GM21390 (cell line): ENCODE results near the gene GPR31.

Source experiments
- ATAC-seq: cut with Tn5 transposase; IDR thresholded peaks from one replicate; pipeline ENCODE4 v1.9.1; 2021; ENCODE audit not compliant: unreplicated experiment

The GPR31 gene

DNA sequence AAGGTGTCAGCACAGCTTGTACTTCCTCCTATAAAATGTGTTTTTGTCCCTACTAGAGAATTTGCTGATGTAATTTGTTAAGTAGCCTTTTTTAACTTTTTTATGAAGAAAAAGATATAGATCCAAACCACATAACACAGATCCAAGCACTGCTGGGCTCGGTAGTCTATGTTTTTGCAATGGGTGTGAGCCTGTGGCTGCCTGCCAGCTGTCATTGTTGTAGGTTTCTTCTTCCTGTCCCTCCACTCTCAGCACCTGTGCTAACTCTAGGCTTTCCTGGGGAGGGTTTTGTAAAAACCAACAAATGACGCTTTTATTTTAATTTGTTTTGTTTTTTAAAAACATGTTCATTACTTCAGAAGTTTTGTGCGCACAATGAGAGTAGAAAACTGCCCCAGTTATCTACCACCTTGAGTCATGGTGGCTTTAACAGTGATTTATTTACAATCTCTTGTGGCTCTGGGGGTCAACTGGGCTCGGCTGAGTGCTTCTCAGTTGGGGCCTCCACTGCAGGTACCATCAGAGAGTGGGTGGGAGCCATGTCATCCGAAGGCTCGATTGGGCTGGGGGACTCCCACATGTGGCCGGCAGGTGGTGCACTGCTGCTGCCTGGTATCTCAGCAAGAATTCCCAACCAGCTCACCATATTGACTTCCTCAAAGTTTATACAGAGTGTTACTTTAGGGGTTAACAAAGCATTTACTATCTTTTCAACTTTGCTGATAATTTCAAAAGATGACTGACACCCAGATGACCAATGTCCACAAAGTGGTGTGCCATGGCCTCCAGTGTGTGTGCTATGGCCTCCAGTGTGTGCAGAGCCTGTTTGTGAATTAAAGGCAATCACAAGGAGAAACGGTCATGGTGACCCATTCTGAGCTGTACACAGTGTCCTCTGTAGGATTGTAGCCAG is 37.9 kb downstream of the GPR31 start:
- ATAC-seq: peak; percentile 32

DNA sequence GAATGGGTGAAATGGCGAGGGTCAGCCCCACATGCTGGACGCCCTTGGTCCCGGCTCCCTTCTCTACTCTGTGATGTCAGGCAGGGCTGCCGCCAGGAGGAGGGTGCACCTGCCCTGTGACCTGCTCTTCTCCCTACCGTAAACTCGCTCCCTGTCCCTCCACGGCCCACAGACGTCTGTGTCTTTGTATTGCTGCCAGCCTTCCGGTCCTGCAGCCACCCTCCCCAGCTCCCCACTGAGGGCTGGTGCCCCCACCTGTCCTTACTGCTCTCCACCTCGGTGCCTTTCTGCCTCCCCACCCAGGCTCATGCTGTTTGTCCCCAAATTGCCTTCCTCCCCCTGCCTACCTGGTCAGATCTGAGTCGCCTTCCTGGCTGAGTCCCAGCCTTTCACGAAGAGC is 38.9 kb downstream of the GPR31 start:
- no peak for ATAC-seq

DNA sequence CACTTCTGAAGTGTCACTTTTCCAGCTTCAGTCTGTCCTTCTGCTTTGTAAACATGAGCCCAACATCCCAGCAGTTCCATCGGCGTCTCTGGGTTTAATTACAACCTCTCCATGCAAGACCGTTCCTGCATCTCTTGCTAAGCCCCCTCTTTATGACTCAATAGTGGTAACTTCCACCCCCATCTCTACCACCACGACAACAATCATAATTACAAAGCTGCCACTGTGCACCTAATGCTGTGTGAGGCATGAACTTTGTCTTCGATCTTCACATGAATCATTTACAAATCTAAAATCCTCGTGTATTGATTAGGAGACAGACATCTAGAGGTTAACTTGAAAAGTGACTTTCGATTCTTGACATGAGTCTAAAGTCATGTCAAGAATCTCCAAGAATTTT is 39.8 kb downstream of the GPR31 start:
- ATAC-seq: no peak

DNA sequence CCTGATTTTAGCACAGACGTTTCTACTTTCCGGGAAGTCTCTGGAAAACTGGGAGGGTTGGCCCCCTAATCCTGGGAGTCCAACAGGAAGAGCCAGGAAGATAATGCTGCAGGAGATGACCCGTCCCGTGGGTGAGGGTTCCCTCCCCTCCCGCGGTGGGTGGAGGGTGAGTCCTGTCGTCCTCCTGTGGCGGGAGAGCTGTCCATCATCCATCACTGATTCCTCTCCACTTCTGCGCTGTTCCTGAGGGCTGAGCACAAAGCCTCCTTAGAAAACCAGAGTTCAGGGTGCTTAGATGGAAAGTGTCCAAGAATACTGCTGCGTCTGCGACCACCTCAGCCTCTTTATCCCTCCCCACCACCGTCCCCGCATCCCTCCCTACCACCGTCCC is 40.9 kb downstream of the GPR31 start:
- no peak for ATAC-seq

DNA sequence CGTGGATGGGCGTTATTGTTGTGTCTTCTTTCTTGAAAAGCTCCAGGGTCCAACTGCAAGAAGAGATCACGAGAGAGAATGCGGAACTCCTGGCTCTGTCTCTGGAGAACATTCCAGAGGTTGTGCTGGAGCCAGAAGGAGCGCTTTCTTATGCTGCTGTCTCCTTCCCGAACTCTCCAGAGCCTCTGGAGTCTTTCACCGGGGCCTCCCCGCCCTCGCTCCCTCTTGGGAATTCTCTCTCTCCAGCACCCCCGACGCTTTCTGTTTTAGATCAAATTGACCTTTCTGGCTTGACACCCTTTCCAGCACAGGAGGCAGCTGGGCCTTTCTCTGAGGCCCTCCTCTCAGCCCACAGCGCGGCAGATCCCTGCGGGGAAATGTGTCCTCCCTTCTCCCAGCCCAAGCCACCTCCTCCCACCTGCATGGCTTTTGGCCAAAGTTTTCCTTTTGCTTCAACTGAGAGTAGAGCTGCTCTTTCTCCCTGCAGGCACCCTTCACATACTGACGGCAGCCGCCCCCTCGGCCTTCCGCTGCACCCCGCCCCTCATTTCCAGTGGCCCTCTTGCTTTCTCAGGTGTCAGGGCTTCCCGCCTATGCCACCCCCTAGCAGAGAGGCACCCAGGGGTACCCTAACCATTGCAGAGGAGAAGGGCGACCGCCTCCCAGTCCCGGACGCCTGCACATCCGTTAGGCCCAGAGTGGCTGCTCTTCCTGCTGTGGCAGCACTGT is 41.5 kb downstream of the GPR31 start:
- ATAC-seq: no peak

DNA sequence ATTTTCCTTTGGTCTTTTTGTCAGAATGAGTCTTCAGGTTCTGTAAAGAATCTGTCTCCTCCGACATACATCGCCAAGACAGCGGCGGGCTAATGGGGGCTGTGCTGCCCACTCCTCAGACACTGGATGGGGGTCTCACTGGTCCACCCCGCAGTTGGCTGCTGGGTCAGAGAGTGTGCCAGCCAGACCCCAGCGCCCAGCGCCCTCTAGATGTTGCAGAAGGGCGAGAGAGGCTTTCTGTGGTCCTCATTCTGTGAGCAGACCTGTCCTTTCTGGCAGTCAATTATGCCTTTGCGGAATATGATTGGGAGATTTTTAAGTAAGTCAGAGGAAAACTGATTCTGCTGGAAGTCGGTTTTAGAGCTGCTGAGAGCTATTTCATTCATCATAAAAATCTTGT is 42.7 kb downstream of the GPR31 start:
- ATAC-seq: no peak

DNA sequence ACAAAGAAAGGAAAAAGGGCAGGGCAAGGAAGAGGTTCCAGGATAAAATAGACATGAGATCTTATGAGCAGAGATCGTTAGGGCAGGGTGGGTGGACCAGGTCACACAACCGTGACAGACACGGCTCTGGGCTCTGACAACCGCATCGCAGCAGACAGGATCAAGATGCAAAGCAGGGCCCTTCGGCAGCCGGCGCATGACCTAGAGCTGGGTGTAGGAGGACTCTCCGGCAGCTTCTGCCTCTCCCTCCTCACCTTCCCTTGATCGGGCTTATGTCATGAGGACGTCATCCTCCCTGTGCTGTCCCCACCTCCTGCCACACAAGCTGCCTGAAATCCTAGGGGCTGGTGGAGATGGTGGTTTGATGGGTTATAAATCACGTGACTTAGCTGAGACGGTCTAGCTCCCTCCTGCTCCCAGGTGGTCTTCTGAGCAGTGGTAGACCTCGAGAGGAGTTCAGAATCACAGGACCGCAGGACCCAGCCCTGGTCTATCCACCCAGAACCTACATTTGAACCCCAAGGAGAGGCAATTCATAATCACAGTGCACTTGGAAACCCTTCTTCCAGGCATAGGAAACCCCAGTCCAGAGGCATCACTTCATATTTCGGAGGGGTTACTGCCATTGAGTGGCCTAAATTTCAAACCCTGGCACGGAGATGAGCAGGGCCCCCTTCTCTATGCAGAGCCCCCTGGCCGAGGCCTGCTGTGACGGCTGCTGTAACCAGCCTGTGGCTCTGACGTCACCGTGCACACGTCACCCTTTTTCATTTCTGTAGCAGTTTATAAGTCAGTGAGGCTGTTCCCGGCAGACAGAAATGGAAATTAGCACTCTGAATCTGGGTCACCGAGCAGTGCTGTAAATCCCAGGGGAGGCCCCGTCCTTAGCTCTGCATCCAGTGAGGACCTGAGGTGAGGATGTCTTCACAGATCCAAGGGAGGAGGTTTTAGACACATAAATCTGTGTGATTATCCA is 43.6 kb downstream of the GPR31 start:
- ATAC-seq: peak; percentile 78

DNA sequence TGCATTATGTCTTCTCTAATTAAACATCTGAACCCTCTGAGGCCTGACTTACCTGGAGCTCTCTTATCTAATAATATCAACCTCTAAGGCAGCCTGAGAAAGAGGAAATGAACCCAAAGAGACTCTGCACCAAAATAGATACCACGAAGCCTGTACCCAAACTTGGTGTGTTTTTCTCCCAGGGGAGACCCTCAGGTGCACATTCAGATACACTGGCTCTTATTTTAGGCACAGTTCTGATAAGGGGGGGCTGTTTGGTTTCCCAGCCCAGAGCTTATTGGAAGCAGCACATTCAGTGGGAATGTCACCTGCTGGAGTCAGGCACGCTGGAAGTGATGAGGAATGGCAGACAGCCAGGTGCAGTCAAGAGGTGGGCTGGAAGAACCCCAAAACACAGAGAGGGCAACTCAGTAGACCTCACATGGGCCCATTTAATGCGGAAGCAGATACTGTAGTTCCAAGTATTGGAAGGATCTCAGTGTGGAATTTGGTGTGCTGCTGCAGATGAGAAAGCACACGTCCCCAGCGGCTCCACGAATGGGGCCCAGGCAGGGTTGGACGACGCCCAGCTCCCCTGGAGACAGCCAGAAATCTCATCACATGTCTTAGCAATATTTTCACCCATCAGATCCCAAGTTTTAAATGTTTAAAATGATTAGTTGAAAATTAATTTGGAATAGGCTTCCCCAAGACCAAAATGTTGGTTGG is 44.6 kb downstream of the GPR31 start:
- peak; percentile 51 for ATAC-seq

DNA sequence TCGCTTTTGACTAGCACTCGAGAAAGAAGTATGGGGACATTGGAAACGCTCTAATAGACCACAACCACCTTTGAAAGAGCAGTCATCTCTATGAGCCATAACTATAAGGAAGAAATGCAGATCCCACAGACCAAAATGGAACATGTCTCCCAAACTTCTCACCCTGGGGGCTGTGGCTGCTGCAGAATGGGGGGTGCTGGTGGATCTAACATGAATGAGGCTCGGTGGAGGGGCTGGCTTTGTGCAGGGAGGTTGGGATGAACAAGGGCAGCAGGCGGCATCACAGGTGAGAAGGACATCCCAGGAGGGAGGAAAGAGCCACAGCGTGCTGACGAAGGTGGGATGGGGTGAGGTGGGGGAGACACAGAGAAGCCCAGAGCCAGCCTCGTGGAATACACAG is 45.4 kb downstream of the GPR31 start:
- no peak for ATAC-seq

DNA sequence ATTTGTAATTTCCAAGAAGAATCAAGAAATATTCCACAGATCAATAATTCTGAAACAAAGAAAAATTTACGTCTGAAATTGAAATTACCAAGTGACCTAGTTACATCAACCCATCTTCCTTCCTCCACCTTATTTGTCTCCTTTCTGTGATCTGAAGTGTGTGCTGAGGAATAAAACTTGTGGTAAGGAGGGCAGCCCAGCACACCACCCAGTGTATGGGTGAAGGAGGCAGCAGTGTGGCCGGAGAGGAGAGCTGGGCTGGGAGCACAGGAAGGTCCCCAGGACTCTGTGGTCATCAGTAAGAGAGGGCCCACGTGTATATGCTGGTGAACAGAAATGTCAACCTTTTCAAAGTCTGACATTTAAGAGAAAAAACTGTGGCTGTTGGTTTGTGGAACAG is 46.2 kb downstream of the GPR31 start:
- no peak for ATAC-seq

DNA sequence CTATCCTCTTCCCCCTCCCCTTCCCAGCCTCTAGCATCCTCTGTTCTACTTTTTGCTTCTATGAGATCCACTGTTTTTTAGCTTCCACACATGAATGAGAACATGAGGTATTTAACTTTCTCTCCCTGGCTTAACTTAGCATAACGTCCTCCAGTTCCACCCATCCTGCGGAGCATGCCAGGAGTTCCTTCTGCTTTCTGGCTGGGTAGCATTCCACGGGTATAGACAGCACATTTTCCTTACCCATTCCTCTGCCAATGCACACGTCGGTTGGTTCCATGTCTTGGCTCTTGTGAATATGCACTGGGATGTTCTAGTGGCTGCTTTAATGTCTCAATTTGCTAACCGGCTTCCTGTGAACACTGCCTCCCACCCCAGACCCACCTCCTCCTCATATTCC is 48.1 kb downstream of the GPR31 start:
- no peak for ATAC-seq

DNA sequence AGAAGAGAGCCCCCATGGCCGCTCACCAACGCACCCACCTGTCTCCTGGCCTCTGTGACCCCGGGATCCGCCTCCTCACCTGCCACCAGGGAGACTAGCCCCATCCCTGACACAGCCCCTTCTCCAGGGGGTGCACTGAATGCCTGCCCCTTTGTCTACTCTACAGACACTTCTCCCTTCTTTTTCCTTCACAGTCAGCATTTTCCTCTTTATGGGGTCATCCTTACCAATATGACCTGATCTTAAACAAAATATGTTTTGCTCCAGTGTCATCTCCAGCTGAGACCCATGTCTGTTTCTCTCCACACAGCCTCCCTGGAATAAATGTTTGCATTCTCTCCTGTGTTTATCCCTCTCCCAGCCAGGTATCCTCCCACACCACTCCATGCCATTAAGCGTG is 49.5 kb downstream of the GPR31 start:
- ATAC-seq: no peak

DNA sequence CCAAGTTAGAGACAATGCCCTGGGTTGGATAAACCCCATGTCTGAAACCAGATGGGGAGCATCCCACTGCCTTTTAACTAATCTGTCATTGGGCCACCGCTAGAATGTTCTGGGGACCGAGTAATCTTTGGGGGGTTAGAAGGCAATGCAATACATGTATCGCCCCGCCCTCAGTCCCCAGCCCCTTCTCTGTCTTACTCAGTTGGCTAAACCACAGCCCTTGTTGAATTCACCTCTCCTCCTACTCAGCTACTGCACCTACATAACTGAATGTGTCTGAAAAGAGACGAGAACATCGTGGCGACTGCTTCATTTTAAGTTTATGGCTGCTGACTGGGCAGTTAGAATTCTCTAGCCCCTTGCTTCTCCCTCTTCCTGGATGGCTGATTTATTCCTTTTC is 50.0 kb downstream of the GPR31 start:
- ATAC-seq: no peak

DNA sequence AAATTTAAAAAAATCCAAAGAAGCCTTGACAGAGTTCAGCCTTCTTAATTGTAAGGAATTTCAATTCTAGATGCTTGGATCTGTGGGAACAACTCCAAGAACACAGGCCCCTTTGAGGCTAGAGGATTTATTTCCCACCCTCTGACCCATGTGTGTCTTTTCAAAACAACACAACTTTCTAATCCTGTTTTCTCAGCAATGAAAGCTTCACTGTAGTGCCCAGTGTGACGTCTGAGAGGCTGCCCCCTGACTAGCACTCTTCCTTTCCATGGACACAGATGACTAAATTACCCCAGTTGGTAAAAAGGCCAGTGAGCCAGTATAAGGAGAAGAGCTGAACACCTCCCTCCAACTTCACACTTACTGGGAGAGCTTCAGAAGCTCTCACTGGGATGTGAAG is 51.4 kb downstream of the GPR31 start:
- ATAC-seq: no peak
